ENCODE results near the gene SRGAP1. TPM values are rescaled to one million over a fixed set of nuclear protein-coding genes. Genes with fewer than 3 reads are reported as not detected.

SRGAP1 gene
- total and polyA plus RNA-seq, 2 of the 8 experiments (the other 6 are each of a cell fraction or from before 2014, with no cell fraction given): 3.2 to 7.3 TPM

GRCh38 chr12:64192644-64193444 lies 348.3 kb downstream of the SRGAP1 start:
- ChIA-PET CTCF (ENCODE audit: partially characterized antibody) (interaction anchor here (1.5 kb wide), 1 partner anchor 12 kb away, joined by 7 read pairs; no protein-coding TSS in a partner anchor), POLR2A (ENCODE audit: partially characterized antibody) (no interaction called here)
- no peak overlapping the region for H2BK120ac ChIP-seq (replicated peaks; ENCODE audit: low read depth, low read length)
- no peak overlapping the region for H2AK5ac ChIP-seq (ENCODE audit: low read depth, low read length)
- no peak overlapping the region for H3K18ac ChIP-seq (ENCODE audit: extremely low read depth, low read length)
- no peak overlapping the region for H3K27ac ChIP-seq (ENCODE audit: low read depth, low read length)
- H3K4me3 ChIP-seq (ENCODE audit: extremely low read depth in 1 of 4, insufficient read depth in 2 of 4, low read depth in 3 of 4, low read length in 4 of 4): no peak overlapping the region
- peaks cover 0 to 10% (median 6%) of the 10 kb centered on the region in 4 experiments; a peak in 4 of 8 replicates for H3K36me3 ChIP-seq (ENCODE audit: control insufficient read depth in 2 of 4, insufficient read depth in 4 of 4, low read length in 3 of 4)
- H3K4me1 ChIP-seq (replicated peaks in 1 of 4; ENCODE audit: control insufficient read depth in 3 of 4, insufficient read depth in 4 of 4, low read length in 3 of 4): no peaks in the 10 kb centered on the region
- H3K14ac ChIP-seq (ENCODE audit: insufficient read length): no peak overlapping the region
- no peak overlapping the region for H2BK5ac ChIP-seq (ENCODE audit: low read depth, low read length)
- no peak for DNase-seq (ENCODE audit: low read depth in 1 of 2, low spot score in 2 of 2)
- no peak overlapping the region for H2BK20ac ChIP-seq (ENCODE audit: low read length)
- WGBS, 2 experiments (ENCODE audit: extremely low coverage in 1 of 2, insufficient coverage in 1 of 2, insufficient read length in 1 of 2, insufficient replicate concordance in 2 of 2, low coverage in 1 of 2, low lambda C conversion rate in 2 of 2, missing lambda C conversion rate in 1 of 2): 89% methylated on average over 7 of the region's 7 CpGs; no CpG with 5 or more reads in 1 of the 2 experiments
- H3K23ac ChIP-seq (ENCODE audit: insufficient read length): no peak overlapping the region
- H3K4me2 ChIP-seq (ENCODE audit: insufficient read depth in 1 of 2, low read depth in 2 of 2, low read length in 2 of 2): no peak overlapping the region
- H4K8ac ChIP-seq (ENCODE audit: extremely low read depth, insufficient read depth, low read length): no peak overlapping the region
- H2BK12ac ChIP-seq (ENCODE audit: low read depth, low read length): no peak overlapping the region
- no peak for FAIRE-seq
- H4K20me1 ChIP-seq (replicated peaks in 1 of 2; ENCODE audit: control insufficient read depth in 1 of 2, insufficient read depth in 2 of 2, low read length in 2 of 2): no peaks in the 10 kb centered on the region
- H3K79me1 ChIP-seq (ENCODE audit: low read depth, low read length): no peaks in the 10 kb centered on the region
- H4K5ac ChIP-seq (ENCODE audit: insufficient read length, low read depth, low read length): no peak overlapping the region
- no peak overlapping the region for H3K56ac ChIP-seq (replicated peaks; ENCODE audit: insufficient read length, low read depth, low read length)
- no peak overlapping the region for H2AFZ ChIP-seq (ENCODE audit: low read length)
- H3K9me3 ChIP-seq (ENCODE audit: insufficient read depth in 2 of 2, low read depth in 1 of 2, low read length in 1 of 2): no peaks in the 10 kb centered on the region
- no peaks in the 10 kb centered on the region for H3K27me3 ChIP-seq (replicated peaks in 1 of 4; ENCODE audit: control insufficient read depth in 3 of 4, extremely low read depth in 1 of 4, insufficient read depth in 3 of 4, low read length in 3 of 4)
- no peaks in the 10 kb centered on the region for H3K79me2 ChIP-seq (ENCODE audit: control insufficient read depth in 1 of 2, insufficient read depth in 2 of 2, low read length in 2 of 2)
- H2BK15ac ChIP-seq (ENCODE audit: low read length): no peak overlapping the region
- TF ChIP-seq EZH2 (IDR thresholded peaks at IDR 0.05; ENCODE audit: low read depth, low read length, severe bottlenecking): no peak
- TF ChIP-seq RAD21 (IDR thresholded peaks at IDR 0.05 in 1 of 2, conservative IDR thresholded peaks at IDR 0.05 in 1 of 2; ENCODE audit: low read depth in 2 of 2, low read length in 2 of 2): no peak
- TF ChIP-seq YY1 (IDR thresholded peaks at IDR 0.05; ENCODE audit: low read depth, low read length): no peak
- TF ChIP-seq, protein P1, sequence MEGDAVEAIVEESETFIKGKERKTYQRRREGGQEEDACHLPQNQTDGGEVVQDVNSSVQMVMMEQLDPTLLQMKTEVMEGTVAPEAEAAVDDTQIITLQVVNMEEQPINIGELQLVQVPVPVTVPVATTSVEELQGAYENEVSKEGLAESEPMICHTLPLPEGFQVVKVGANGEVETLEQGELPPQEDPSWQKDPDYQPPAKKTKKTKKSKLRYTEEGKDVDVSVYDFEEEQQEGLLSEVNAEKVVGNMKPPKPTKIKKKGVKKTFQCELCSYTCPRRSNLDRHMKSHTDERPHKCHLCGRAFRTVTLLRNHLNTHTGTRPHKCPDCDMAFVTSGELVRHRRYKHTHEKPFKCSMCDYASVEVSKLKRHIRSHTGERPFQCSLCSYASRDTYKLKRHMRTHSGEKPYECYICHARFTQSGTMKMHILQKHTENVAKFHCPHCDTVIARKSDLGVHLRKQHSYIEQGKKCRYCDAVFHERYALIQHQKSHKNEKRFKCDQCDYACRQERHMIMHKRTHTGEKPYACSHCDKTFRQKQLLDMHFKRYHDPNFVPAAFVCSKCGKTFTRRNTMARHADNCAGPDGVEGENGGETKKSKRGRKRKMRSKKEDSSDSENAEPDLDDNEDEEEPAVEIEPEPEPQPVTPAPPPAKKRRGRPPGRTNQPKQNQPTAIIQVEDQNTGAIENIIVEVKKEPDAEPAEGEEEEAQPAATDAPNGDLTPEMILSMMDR (IDR thresholded peaks at IDR 0.05; ENCODE audit: control extremely low read depth in 1 of 3, insufficient read depth in 1 of 3, low read depth in 1 of 3, low read length in 3 of 3): no peak
- H3K4ac ChIP-seq (replicated peaks; ENCODE audit: insufficient read length, low read depth, low read length): no peak overlapping the region
- no peak overlapping the region for H4K91ac ChIP-seq (replicated peaks; ENCODE audit: insufficient read length, low read length)
- H3K9ac ChIP-seq (replicated peaks in 1 of 4; ENCODE audit: extremely low read depth in 1 of 4, low read depth in 3 of 4, low read length in 3 of 4): no peak overlapping the region
- no peaks in the 10 kb centered on the region for H3K23me2 ChIP-seq (ENCODE audit: low read depth, low read length)
